ENCODE results near the gene PSMG4. TPM values are rescaled to one million over a fixed set of nuclear protein-coding genes. Genes with fewer than 3 reads are reported as not detected.

Gene PSMG4
- total RNA-seq, 1 donor from 2014 or later = 9.7 TPM

GRCh38 chr6:3314621-3315467, 56.1 kb downstream of the PSMG4 start:
- H3K27me3 Mint-ChIP-seq (ENCODE audit: unreplicated experiment) = peaks cover 7% of the 10 kb centered on the region
- H3K4me1 Mint-ChIP-seq (ENCODE audit: unreplicated experiment) = peaks cover 7% of the 10 kb centered on the region
- no peaks in the 10 kb centered on the region for H3K9me3 Mint-ChIP-seq (ENCODE audit: unreplicated experiment)
- no peak overlapping the region for H3K27ac Mint-ChIP-seq (ENCODE audit: unreplicated experiment)
- peaks cover 30% of the 10 kb centered on the region for H3K36me3 Mint-ChIP-seq (ENCODE audit: low read depth, unreplicated experiment)
- H3K4me3 Mint-ChIP-seq (ENCODE audit: unreplicated experiment) = no peak overlapping the region
- TF ChIP-seq, protein P1, sequence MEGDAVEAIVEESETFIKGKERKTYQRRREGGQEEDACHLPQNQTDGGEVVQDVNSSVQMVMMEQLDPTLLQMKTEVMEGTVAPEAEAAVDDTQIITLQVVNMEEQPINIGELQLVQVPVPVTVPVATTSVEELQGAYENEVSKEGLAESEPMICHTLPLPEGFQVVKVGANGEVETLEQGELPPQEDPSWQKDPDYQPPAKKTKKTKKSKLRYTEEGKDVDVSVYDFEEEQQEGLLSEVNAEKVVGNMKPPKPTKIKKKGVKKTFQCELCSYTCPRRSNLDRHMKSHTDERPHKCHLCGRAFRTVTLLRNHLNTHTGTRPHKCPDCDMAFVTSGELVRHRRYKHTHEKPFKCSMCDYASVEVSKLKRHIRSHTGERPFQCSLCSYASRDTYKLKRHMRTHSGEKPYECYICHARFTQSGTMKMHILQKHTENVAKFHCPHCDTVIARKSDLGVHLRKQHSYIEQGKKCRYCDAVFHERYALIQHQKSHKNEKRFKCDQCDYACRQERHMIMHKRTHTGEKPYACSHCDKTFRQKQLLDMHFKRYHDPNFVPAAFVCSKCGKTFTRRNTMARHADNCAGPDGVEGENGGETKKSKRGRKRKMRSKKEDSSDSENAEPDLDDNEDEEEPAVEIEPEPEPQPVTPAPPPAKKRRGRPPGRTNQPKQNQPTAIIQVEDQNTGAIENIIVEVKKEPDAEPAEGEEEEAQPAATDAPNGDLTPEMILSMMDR (IDR thresholded peaks at IDR 0.05; ENCODE audit: unreplicated experiment) = no peak
- DNase-seq (ENCODE audit: low spot score) = no peak

GRCh38 chr6:3315841-3316240, 57.1 kb downstream of the PSMG4 start:
- TF ChIP-seq, protein P1 (IDR thresholded peaks at IDR 0.05; ENCODE audit: unreplicated experiment) = no peak
- DNase-seq (ENCODE audit: low spot score) = no peak
- no peaks in the 10 kb centered on the region for H3K9me3 Mint-ChIP-seq (ENCODE audit: unreplicated experiment)
- peaks cover 7% of the 10 kb centered on the region for H3K27me3 Mint-ChIP-seq (ENCODE audit: unreplicated experiment)
- peaks cover 30% of the 10 kb centered on the region for H3K36me3 Mint-ChIP-seq (ENCODE audit: low read depth, unreplicated experiment)
- peaks cover 7% of the 10 kb centered on the region for H3K4me1 Mint-ChIP-seq (ENCODE audit: unreplicated experiment)
- peak overlapping the region; percentile 31 for H3K4me3 Mint-ChIP-seq (ENCODE audit: unreplicated experiment)
- no peak overlapping the region for H3K27ac Mint-ChIP-seq (ENCODE audit: unreplicated experiment)

GRCh38 chr6:3316331-3316730, 57.6 kb downstream of the PSMG4 start:
- no peak for DNase-seq (ENCODE audit: low spot score)
- H3K36me3 Mint-ChIP-seq (ENCODE audit: low read depth, unreplicated experiment) = peaks cover 30% of the 10 kb centered on the region
- H3K27me3 Mint-ChIP-seq (ENCODE audit: unreplicated experiment) = peaks cover 7% of the 10 kb centered on the region
- H3K4me1 Mint-ChIP-seq (ENCODE audit: unreplicated experiment) = peaks cover 7% of the 10 kb centered on the region
- no peaks in the 10 kb centered on the region for H3K9me3 Mint-ChIP-seq (ENCODE audit: unreplicated experiment)
- TF ChIP-seq, protein P1 (IDR thresholded peaks at IDR 0.05; ENCODE audit: unreplicated experiment) = no peak
- H3K27ac Mint-ChIP-seq (ENCODE audit: unreplicated experiment) = no peak overlapping the region
- H3K4me3 Mint-ChIP-seq (ENCODE audit: unreplicated experiment) = peak overlapping the region; percentile 31

- Mint-ChIP-seq H3K4me1 (ENCODE audit: unreplicated experiment) (peaks cover 9% of the 10 kb centered on the region), H3K9me3 (ENCODE audit: unreplicated experiment) (no peaks in the 10 kb centered on the region), H3K4me3 (ENCODE audit: unreplicated experiment) (peak overlapping the region; percentile 6), H3K36me3 (ENCODE audit: low read depth, unreplicated experiment) (peaks cover 30% of the 10 kb centered on the region), H3K27me3 (ENCODE audit: unreplicated experiment) (peaks cover 11% of the 10 kb centered on the region), H3K27ac (ENCODE audit: unreplicated experiment) (no peak overlapping the region)
- TF ChIP-seq, protein P1 (IDR thresholded peaks at IDR 0.05; ENCODE audit: unreplicated experiment) = no peak
- DNase-seq (ENCODE audit: low spot score) = no peak
Observed at GRCh38 chr6:3316818-3317217, 58.1 kb downstream of the PSMG4 start.

Other genes starting within 250 kb of the PSMG4 start
- gene RIPK1, start 190.5 kb upstream of the PSMG4 start, total RNA-seq (ENCODE audit: unreplicated experiment) = 34.7 TPM
- 35.4 TPM for gene BPHL, start 140.2 kb upstream of the PSMG4 start, total RNA-seq (ENCODE audit: unreplicated experiment)
- 73.6 TPM for gene TUBB2A, start 101.4 kb upstream of the PSMG4 start, total RNA-seq (ENCODE audit: unreplicated experiment)
- 93.2 TPM for gene TUBB2B, start 31.3 kb upstream of the PSMG4 start, total RNA-seq (ENCODE audit: unreplicated experiment)
- gene SLC22A23, start 198.1 kb downstream of the PSMG4 start, total RNA-seq (ENCODE audit: unreplicated experiment) = 72.7 TPM

Measured in endothelial cell (in vitro differentiated cells).